CD14-positive monocyte (primary cell): Measurements from ENCODE around the gene HNRNPC. TPM values are rescaled to one million over a fixed set of nuclear protein-coding genes. Genes with fewer than 3 reads are reported as not detected.

Experiments
- DNase-seq, 3 donors: peaks; one replicate each; pipeline ENCODE4 v3.0.0-alpha.2; 2011 to 2022
- H2AFZ ChIP-seq: 2 replicates; pipeline ENCODE4 v1.6.0; 2012; ENCODE audit warnings: mild to moderate bottlenecking, low read depth, low read length, inconsistent platforms; ENCODE audit not compliant: insufficient read depth, poor library complexity, severe bottlenecking
- H3K27ac ChIP-seq, 2 donors: 1 replicate in 1 of 2; 2 replicates in 1 of 2; pipeline ENCODE4 v1.5.1; 2012 to 2013; ENCODE audit warnings: low read length in 2 of 2, control low read depth in 1 of 2, inconsistent platforms in 1 of 2, low read depth in 1 of 2, mild to moderate bottlenecking in 1 of 2
- H3K27me3 ChIP-seq, 2 donors: one replicate each; pipeline versions ENCODE4 v1.6.0 to v1.6.1; 2011 to 2013; ENCODE audit warnings: low read length in 2 of 2; ENCODE audit not compliant: control insufficient read depth in 2 of 2, insufficient read depth in 2 of 2
- H3K36me3 ChIP-seq, 2 donors: replicated peaks in 1 of 2; 1 replicate in 1 of 2; 2 replicates in 1 of 2; pipeline versions ENCODE4 v1.5.1 to v1.6.1; 2012 to 2013; ENCODE audit warnings: low read length in 2 of 2, control low read depth in 1 of 2, inconsistent platforms in 1 of 2, mild to moderate bottlenecking in 1 of 2; ENCODE audit not compliant: insufficient read depth in 2 of 2, control insufficient read depth in 1 of 2
- H3K4me1 ChIP-seq, 2 donors: 1 replicate in 1 of 2; 2 replicates in 1 of 2; pipeline versions ENCODE4 v1.5.1 to v1.6.1; 2012 to 2013; ENCODE audit warnings: low read length in 2 of 2, control low read depth in 1 of 2, inconsistent platforms in 1 of 2, mild to moderate bottlenecking in 1 of 2, moderate library complexity in 1 of 2; ENCODE audit not compliant: insufficient read depth in 2 of 2, control insufficient read depth in 1 of 2
- H3K4me2 ChIP-seq: replicated peaks from 2 replicates; pipeline ENCODE3; 2012; ENCODE audit warnings: low read length, moderate library complexity, mild to moderate bottlenecking; ENCODE audit not compliant: poor library complexity, severe bottlenecking; ENCODE audit errors: extremely low read depth
- H3K4me3 ChIP-seq, 3 experiments: fragments of 200-600 bp in 1 of 3; sonication (generic) in 1 of 3; replicated peaks in 1 of 3; 1 replicate in 2 of 3; 2 replicates in 1 of 3; pipeline ENCODE4 v1.5.1; 2011 to 2013; ENCODE audit warnings: low read length in 3 of 3, mild to moderate bottlenecking in 3 of 3, control low read depth in 2 of 3, low read depth in 2 of 3, inconsistent platforms in 1 of 3, moderate library complexity in 1 of 3
- H3K79me2 ChIP-seq: 2 replicates; pipeline ENCODE4 v1.6.0; 2012; ENCODE audit warnings: mild to moderate bottlenecking, control low read depth, inconsistent platforms, low read length, moderate library complexity; ENCODE audit not compliant: insufficient read depth
- H3K9ac ChIP-seq: 2 replicates; pipeline ENCODE4 v1.6.0; 2017; ENCODE audit warnings: low read length, mild to moderate bottlenecking; ENCODE audit not compliant: insufficient read depth, poor library complexity, severe bottlenecking
- H3K9me3 ChIP-seq, 2 donors: replicated peaks in 1 of 2; 1 replicate in 1 of 2; 2 replicates in 1 of 2; pipeline versions ENCODE4 v1.5.1 to v1.6.1; 2012 to 2013; ENCODE audit warnings: low read length in 2 of 2, control low read depth in 1 of 2; ENCODE audit not compliant: control insufficient read depth in 1 of 2, insufficient read depth in 1 of 2
- H4K20me1 ChIP-seq: 2 replicates; pipeline ENCODE4 v1.6.0; 2012; ENCODE audit warnings: mild to moderate bottlenecking, low read length, control low read depth, moderate library complexity; ENCODE audit not compliant: insufficient read depth
- H3K27ac Mint-ChIP-seq, 7 donors: one replicate each; pipeline ENCODE4 v1.8.0; 2020; ENCODE audit warnings: mild to moderate bottlenecking in 7 of 7, mixed read lengths in 7 of 7, moderate library complexity in 6 of 7, inconsistent platforms in 2 of 7
- H3K27me3 Mint-ChIP-seq, 3 donors: one replicate each; pipeline ENCODE4 v1.8.0; 2021 to 2022; ENCODE audit warnings: low read depth in 3 of 3, mild to moderate bottlenecking in 3 of 3, mixed read lengths in 3 of 3, moderate library complexity in 3 of 3, inconsistent platforms in 1 of 3
- H3K36me3 Mint-ChIP-seq, 2 donors: one replicate each; pipeline ENCODE4 v1.8.0; 2020; ENCODE audit warnings: mixed read lengths in 2 of 2, inconsistent platforms in 1 of 2, mild to moderate bottlenecking in 1 of 2
- H3K4me1 Mint-ChIP-seq: one replicate; pipeline ENCODE4 v1.8.0; 2020; ENCODE audit warnings: mild to moderate bottlenecking, mixed read lengths
- H3K4me3 Mint-ChIP-seq, 2 donors: one replicate each; pipeline ENCODE4 v1.8.0; 2020; ENCODE audit warnings: mild to moderate bottlenecking in 2 of 2, mixed read lengths in 2 of 2, moderate library complexity in 1 of 2
- H3K9me3 Mint-ChIP-seq, 7 donors: one replicate each; pipeline ENCODE4 v1.8.0; 2020 to 2022; ENCODE audit warnings: mixed read lengths in 7 of 7, mild to moderate bottlenecking in 6 of 7, moderate library complexity in 6 of 7, inconsistent platforms in 2 of 7
- CTCF ChIP-seq: fragments of 200-600 bp; IDR thresholded peaks from one replicate; pipeline ENCODE4 v1.8.0; 2022; ENCODE audit warnings: antibody characterized with exemption, mild to moderate bottlenecking
- WGBS: methylation state at CpG from one replicate; pipeline ENCODE4 v1.1.5; 2013; ENCODE audit warnings: missing lambda C conversion rate; ENCODE audit not compliant: insufficient coverage; 5-methylcytosine and 5-hydroxymethylcytosine counted together
- intact Hi-C, 2 donors: fragments of 100-400 bp; cut with micrococcal nuclease; formaldehyde crosslinking; loops; one replicate each; pipeline versions ENCODE4 v1.15.0 to v1.15.1; 2023
- polyA plus RNA-seq, 3 donors: library from polyadenylated mRNA; depleted of rRNA in 1 of 3; unstranded in 2 of 3; stranded (reverse) in 1 of 3; fragments of 300-500 nt in 2 of 3; fragments of >200 nt in 1 of 3; fragmentation: Illumina TruSeq in 2 of 3; gene quantifications; 1 replicate in 2 of 3; 2 replicates in 1 of 3; pipeline ENCODE4 v1.2.3, GENCODE V29; 2012 to 2021

Gene HNRNPC
- polyA plus RNA-seq, 3 donors: 391 to 609 (median 580) TPM

GRCh38 chr14:21268617-21269251 lies 508 bp downstream of the HNRNPC start:
- Mint-ChIP-seq H3K27me3 (peaks cover 0 to 1% (median 0%) of the 10 kb centered on the region in 3 donors), H3K4me3 (peak overlapping the region; percentile 100), H3K9me3 (peaks cover 0 to 2% (median 0%) of the 10 kb centered on the region in 7 donors), H3K4me1 (peaks cover 50% of the 10 kb centered on the region), H3K36me3 (peaks cover 28 to 38% of the 10 kb centered on the region in 2 donors), H3K27ac (peak overlapping the region; percentile 100)
- H3K4me3 ChIP-seq: peak overlapping the region; percentile 95 to 98 (median 97)
- peaks cover 50 to 62% of the 10 kb centered on the region in 2 donors for H3K4me1 ChIP-seq
- peak overlapping the region; percentile 97 for H3K9ac ChIP-seq
- intact Hi-C loops: loop anchor here in 1 of 2 donors (2.0 to 5.0 kb wide), 3 partner anchors 44 to 166 kb away; partner anchors contain the start of genes SUPT16H and TMEM253
- no peaks in the 10 kb centered on the region for H3K9me3 ChIP-seq
- 0% methylated on average over 17 of the region's 24 CpGs for WGBS
- no peaks in the 10 kb centered on the region for H3K27me3 ChIP-seq
- H3K36me3 ChIP-seq: peaks cover 12 to 30% of the 10 kb centered on the region in 2 donors
- TF ChIP-seq CTCF: no peak
- peak overlapping the region; percentile 83 for H3K4me2 ChIP-seq
- peaks cover 56% of the 10 kb centered on the region for H3K79me2 ChIP-seq
- no peak overlapping the region for H2AFZ ChIP-seq
- peak; percentile 34 to 63 (median 44) for DNase-seq
- peaks cover 53% of the 10 kb centered on the region for H4K20me1 ChIP-seq
- H3K27ac ChIP-seq: peak overlapping the region; percentile 94 to 99

- peak overlapping the region in 1 of 2 donors; percentile 99 for H3K27ac ChIP-seq
- no peaks in the 10 kb centered on the region for H3K27me3 Mint-ChIP-seq
- H3K4me3 ChIP-seq: peak overlapping the region; percentile 95 to 98 (median 97)
- H2AFZ ChIP-seq: no peak overlapping the region
- peaks cover 0 to 2% (median 0%) of the 10 kb centered on the region in 7 donors for H3K9me3 Mint-ChIP-seq
- intact Hi-C loops: loop anchor here in 1 of 2 donors (2.0 to 5.0 kb wide), 3 partner anchors 44 to 166 kb away; partner anchors contain the start of genes SUPT16H and TMEM253
- H3K27me3 ChIP-seq: no peaks in the 10 kb centered on the region
- H3K36me3 Mint-ChIP-seq: peaks cover 35 to 45% of the 10 kb centered on the region in 2 donors
- peak; percentile 40 to 91 (median 71) for DNase-seq
- H3K4me3 Mint-ChIP-seq: peak overlapping the region; percentile 100
- H3K4me1 ChIP-seq: peaks cover 57 to 68% of the 10 kb centered on the region in 2 donors
- H4K20me1 ChIP-seq: peaks cover 60% of the 10 kb centered on the region
- peaks cover 63% of the 10 kb centered on the region for H3K79me2 ChIP-seq
- peaks cover 57% of the 10 kb centered on the region for H3K4me1 Mint-ChIP-seq
- peak overlapping the region; percentile 100 for H3K27ac Mint-ChIP-seq
- peaks cover 18 to 36% of the 10 kb centered on the region in 2 donors for H3K36me3 ChIP-seq
- no peaks in the 10 kb centered on the region for H3K9me3 ChIP-seq
- peak overlapping the region; percentile 97 for H3K9ac ChIP-seq
- WGBS: no CpG with 5 or more reads among the region's 16 CpGs
- TF ChIP-seq CTCF: no peak
- H3K4me2 ChIP-seq: peak overlapping the region; percentile 83
These were observed 1.2 kb downstream of the HNRNPC start for GRCh38 chr14:21267886-21268616.
